HCT116 (cell line): Measurements from ENCODE around the gene SUMO3. TPM values are rescaled to one million over a fixed set of nuclear protein-coding genes. Genes with fewer than 3 reads are reported as not detected.

Experiments used
- ATAC-seq: fragments of 200-7000 bp; cut with Tn5 transposase; 2 replicates; pipeline ENCODE4 v1.9.1; 2020; ENCODE audit warnings: mild to moderate bottlenecking, moderate library complexity
- BruUV-seq: library from RNA; stranded (reverse); fragments of 400-500 nt; replicated peaks from 2 replicates; lab custom pipeline; 2021; lab: Mats Ljungman, UMichigan
- CTCF ChIA-PET: fragments of 300-600 bp; sonication (Branson Sonifier 250); formaldehyde crosslinking; loops from one replicate; lab custom pipeline; 2021; ENCODE audit warnings: antibody characterized with exemption; lab: Charles Lee
- POLR2A ChIA-PET: fragments of 300-600, 350-600 bp; sonication (Branson Sonifier 250); formaldehyde crosslinking; loops from one replicate; lab custom pipeline; 2021; ENCODE audit warnings: antibody characterized with exemption; lab: Charles Lee
- RAD21 ChIA-PET, 2 experiments: fragments of 300-600 bp; sonication (Branson Sonifier 250); formaldehyde crosslinking; loops; one replicate each; lab custom pipeline; 2023; ENCODE audit warnings: low total read pairs in 2 of 2; ENCODE audit not compliant: uncharacterized antibody in 2 of 2, unreplicated experiment in 2 of 2, low non-redundant PET in 1 of 2; lab: Charles Lee
- DNase-seq: peaks from one replicate; pipeline ENCODE4 v3.0.0-alpha.2; 2010; ENCODE audit warnings: low read depth, low spot score
- H2AFZ ChIP-seq: fragments of 200-600 bp; shearing (Covaris generic), sonication (generic); 2 replicates; pipeline ENCODE4 v1.6.1; 2017; ENCODE audit warnings: low read depth, mixed run types, mixed read lengths, antibody characterized with exemption, low read length; ENCODE audit not compliant: poor library complexity, severe bottlenecking
- H3K27ac ChIP-seq: 2 replicates; pipeline ENCODE4 v1.5.1; 2012; ENCODE audit warnings: low read depth, low read length
- H3K27me3 ChIP-seq: fragments of 200-600 bp; sonication (generic); 2 replicates; pipeline ENCODE4 v1.6.1; 2016; ENCODE audit warnings: mixed run types, low read length, mixed read lengths; ENCODE audit not compliant: insufficient read depth
- H3K36me3 ChIP-seq, 2 experiments: fragments of 200-500 bp in 1 of 2; fragments of 200-600 bp in 1 of 2; sonication (Bioruptor generic) in 1 of 2; sonication (generic) in 1 of 2; 2 replicates each; pipeline versions ENCODE4 v1.5.1 to v1.6.1; 2014 to 2016; ENCODE audit warnings: low read length in 2 of 2, inconsistent platforms in 1 of 2, mixed read lengths in 1 of 2, mixed run types in 1 of 2; ENCODE audit not compliant: insufficient read depth in 2 of 2, control insufficient read depth in 1 of 2
- H3K4me1 ChIP-seq, 2 experiments: fragments of 200-600 bp in 1 of 2; sonication (generic) in 1 of 2; 2 replicates each; pipeline versions ENCODE4 v1.5.1 to v1.6.1; 2012 to 2017; ENCODE audit warnings: low read length in 2 of 2, inconsistent platforms in 1 of 2, mild to moderate bottlenecking in 1 of 2, mixed read lengths in 1 of 2, mixed run types in 1 of 2, moderate library complexity in 1 of 2; ENCODE audit not compliant: insufficient read depth in 2 of 2, control insufficient read depth in 1 of 2
- H3K4me2 ChIP-seq: fragments of 200-600 bp; sonication (generic); 2 replicates; pipeline ENCODE4 v1.6.1; 2017; ENCODE audit warnings: mixed run types, low read length, mixed read lengths
- H3K4me3 ChIP-seq, 2 experiments: fragments of 200-600 bp in 1 of 2; sonication (generic) in 1 of 2; replicated peaks in 1 of 2; 2 replicates each; pipeline ENCODE4 v1.5.1; 2011 to 2016; ENCODE audit warnings: low read length in 2 of 2, control low read depth in 1 of 2, low read depth in 1 of 2, mild to moderate bottlenecking in 1 of 2, mixed read lengths in 1 of 2, mixed run types in 1 of 2
- H3K79me2 ChIP-seq: fragments of 200-600 bp; sonication (generic); 2 replicates; pipeline ENCODE4 v1.6.1; 2017; ENCODE audit warnings: mild to moderate bottlenecking, mixed run types, low read length, moderate library complexity, mixed read lengths; ENCODE audit not compliant: insufficient read depth
- H3K9ac ChIP-seq: fragments of 200-600 bp; sonication (generic); 2 replicates; pipeline ENCODE4 v1.6.1; 2016; ENCODE audit warnings: low read length, mixed read lengths
- H3K9me2 ChIP-seq: fragments of 200-600 bp; sonication (generic), shearing (Covaris generic); 2 replicates; pipeline ENCODE4 v1.6.1; 2017; ENCODE audit warnings: mixed run types, mild to moderate bottlenecking, moderate library complexity; ENCODE audit not compliant: insufficient read depth
- H3K9me3 ChIP-seq, 2 experiments: fragments of 200-500 bp in 1 of 2; fragments of 200-600 bp in 1 of 2; sonication (Bioruptor generic) in 1 of 2; sonication (generic) in 1 of 2; 2 replicates each; pipeline ENCODE4 v1.6.1; 2014 to 2017; ENCODE audit warnings: low read length in 2 of 2, mixed read lengths in 2 of 2, inconsistent platforms in 1 of 2, low read depth in 1 of 2, mild to moderate bottlenecking in 1 of 2, mixed run types in 1 of 2, moderate library complexity in 1 of 2; ENCODE audit not compliant: control insufficient read depth in 1 of 2, insufficient read depth in 1 of 2
- H4K20me1 ChIP-seq: fragments of 200-600 bp; sonication (generic), shearing (Covaris generic); 2 replicates; pipeline ENCODE4 v1.6.1; 2017; ENCODE audit warnings: mixed run types, mild to moderate bottlenecking, moderate library complexity; ENCODE audit not compliant: insufficient read depth
- CEBPB ChIP-seq: IDR thresholded peaks from 2 replicates; pipeline ENCODE4 v1.6.1; 2012; ENCODE audit warnings: low read depth
- ELF1 ChIP-seq: IDR thresholded peaks from 2 replicates; pipeline ENCODE4 v1.6.1; 2012; ENCODE audit warnings: low read depth, borderline replicate concordance
- EZH2 ChIP-seq: fragments of 200-600 bp; sonication (generic); IDR thresholded peaks from 2 replicates; pipeline ENCODE4 v1.6.1; 2017; ENCODE audit warnings: antibody characterized with exemption, mixed run types
- EZH2phosphoT487 ChIP-seq: fragments of 200-600 bp; IDR thresholded peaks from 2 replicates; pipeline ENCODE4 v1.6.1; 2018; ENCODE audit warnings: antibody characterized with exemption, borderline replicate concordance
- RAD21 ChIP-seq: IDR thresholded peaks from 2 replicates; pipeline ENCODE4 v1.6.1; 2012; ENCODE audit warnings: low read depth, mild to moderate bottlenecking
- YY1 ChIP-seq: IDR thresholded peaks from 2 replicates; pipeline ENCODE4 v1.6.1; 2011; ENCODE audit warnings: low read length, low read depth, moderate library complexity, mild to moderate bottlenecking; ENCODE audit not compliant: insufficient replicate concordance; ENCODE audit errors: extremely low read depth
- intact Hi-C: fragments of 100-400 bp; cut with micrococcal nuclease; formaldehyde crosslinking; loops from 2 replicates; pipeline ENCODE4 v1.10.0; 2022
- total RNA-seq: library from RNA; stranded (reverse); gene quantifications from one replicate; pipeline ENCODE4 v1.2.1, GENCODE V29; 2021; ENCODE audit not compliant: unreplicated experiment
- TF ChIP-seq, protein P1 (sequence below): IDR thresholded peaks from 2 replicates; pipeline ENCODE4 v1.6.1; 2011; ENCODE audit warnings: mild to moderate bottlenecking, low read length, moderate library complexity; ENCODE audit not compliant: insufficient replicate concordance; ENCODE audit errors: extremely low read depth
- TF ChIP-seq, protein P2 (sequence below), 3 experiments: fragments of 200-600 bp in 1 of 3; sonication (generic) in 1 of 3; IDR thresholded peaks in 2 of 3; conservative IDR thresholded peaks in 1 of 3; 2 replicates each; pipeline ENCODE4 v1.5.1; 2012 to 2017; ENCODE audit warnings: low read depth in 2 of 3, low read length in 2 of 3, antibody characterized with exemption in 1 of 3, borderline replicate concordance in 1 of 3, control low read depth in 1 of 3, mild to moderate bottlenecking in 1 of 3, mixed read lengths in 1 of 3, mixed run types in 1 of 3, moderate library complexity in 1 of 3; ENCODE audit not compliant: insufficient read depth in 1 of 3
- TF ChIP-seq, protein P3 (sequence below): IDR thresholded peaks from 2 replicates; pipeline ENCODE4 v1.6.1; 2012; ENCODE audit warnings: low read depth

Gene SUMO3
- total RNA-seq, 1 experiment from 2014 or later, result 31.5 TPM

DNA sequence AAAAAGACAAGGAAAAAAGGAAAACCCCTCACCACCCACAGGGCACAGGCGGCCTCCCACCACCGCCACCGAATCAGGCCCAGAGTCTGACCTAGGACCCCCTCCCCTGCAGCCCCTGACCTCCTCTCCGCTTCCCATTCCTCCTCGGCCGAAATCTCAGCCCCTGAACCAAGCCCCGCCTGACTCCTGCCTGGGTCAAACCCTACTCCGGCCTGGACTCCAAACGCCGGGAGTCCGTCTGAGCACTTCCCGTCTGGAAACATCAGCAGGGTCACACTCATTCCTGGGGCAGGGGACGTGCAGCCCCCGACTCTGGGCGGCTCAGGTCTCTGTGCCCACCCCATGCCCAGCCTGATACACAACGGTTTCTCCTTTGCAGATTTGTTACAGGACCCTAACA is 26.4 kb upstream of the SUMO3 start:
- Histone ChIP-seq H3K4me3 (no peak overlapping the region), H2AFZ (no peak overlapping the region), H3K36me3 (no peaks in the 10 kb centered on the region), H4K20me1 (no peaks in the 10 kb centered on the region), H3K9ac (no peak overlapping the region), H3K4me2 (no peak overlapping the region), H3K27me3 (no peaks in the 10 kb centered on the region), H3K9me3 (no peaks in the 10 kb centered on the region), H3K9me2 (no peaks in the 10 kb centered on the region), H3K4me1 (peaks cover 10 to 17% of the 10 kb centered on the region in 2 experiments; a peak in 3 of 4 replicates), H3K79me2 (no peaks in the 10 kb centered on the region), H3K27ac (no peak overlapping the region)
- intact Hi-C loops, result no loop called here
- ChIA-PET POLR2A (no interaction called here), RAD21 (no interaction called here), CTCF (no interaction called here)
- BruUV-seq, result no TSS peak
- TF ChIP-seq CEBPB, result no peak
- TF ChIP-seq ELF1, result no peak
- TF ChIP-seq YY1, result no peak
- TF ChIP-seq RAD21, result no peak
- no peak for TF ChIP-seq EZH2
- TF ChIP-seq, protein P1, sequence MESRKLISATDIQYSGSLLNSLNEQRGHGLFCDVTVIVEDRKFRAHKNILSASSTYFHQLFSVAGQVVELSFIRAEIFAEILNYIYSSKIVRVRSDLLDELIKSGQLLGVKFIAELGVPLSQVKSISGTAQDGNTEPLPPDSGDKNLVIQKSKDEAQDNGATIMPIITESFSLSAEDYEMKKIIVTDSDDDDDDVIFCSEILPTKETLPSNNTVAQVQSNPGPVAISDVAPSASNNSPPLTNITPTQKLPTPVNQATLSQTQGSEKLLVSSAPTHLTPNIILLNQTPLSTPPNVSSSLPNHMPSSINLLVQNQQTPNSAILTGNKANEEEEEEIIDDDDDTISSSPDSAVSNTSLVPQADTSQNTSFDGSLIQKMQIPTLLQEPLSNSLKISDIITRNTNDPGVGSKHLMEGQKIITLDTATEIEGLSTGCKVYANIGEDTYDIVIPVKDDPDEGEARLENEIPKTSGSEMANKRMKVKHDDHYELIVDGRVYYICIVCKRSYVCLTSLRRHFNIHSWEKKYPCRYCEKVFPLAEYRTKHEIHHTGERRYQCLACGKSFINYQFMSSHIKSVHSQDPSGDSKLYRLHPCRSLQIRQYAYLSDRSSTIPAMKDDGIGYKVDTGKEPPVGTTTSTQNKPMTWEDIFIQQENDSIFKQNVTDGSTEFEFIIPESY, result no peak
- TF ChIP-seq, protein P2, sequence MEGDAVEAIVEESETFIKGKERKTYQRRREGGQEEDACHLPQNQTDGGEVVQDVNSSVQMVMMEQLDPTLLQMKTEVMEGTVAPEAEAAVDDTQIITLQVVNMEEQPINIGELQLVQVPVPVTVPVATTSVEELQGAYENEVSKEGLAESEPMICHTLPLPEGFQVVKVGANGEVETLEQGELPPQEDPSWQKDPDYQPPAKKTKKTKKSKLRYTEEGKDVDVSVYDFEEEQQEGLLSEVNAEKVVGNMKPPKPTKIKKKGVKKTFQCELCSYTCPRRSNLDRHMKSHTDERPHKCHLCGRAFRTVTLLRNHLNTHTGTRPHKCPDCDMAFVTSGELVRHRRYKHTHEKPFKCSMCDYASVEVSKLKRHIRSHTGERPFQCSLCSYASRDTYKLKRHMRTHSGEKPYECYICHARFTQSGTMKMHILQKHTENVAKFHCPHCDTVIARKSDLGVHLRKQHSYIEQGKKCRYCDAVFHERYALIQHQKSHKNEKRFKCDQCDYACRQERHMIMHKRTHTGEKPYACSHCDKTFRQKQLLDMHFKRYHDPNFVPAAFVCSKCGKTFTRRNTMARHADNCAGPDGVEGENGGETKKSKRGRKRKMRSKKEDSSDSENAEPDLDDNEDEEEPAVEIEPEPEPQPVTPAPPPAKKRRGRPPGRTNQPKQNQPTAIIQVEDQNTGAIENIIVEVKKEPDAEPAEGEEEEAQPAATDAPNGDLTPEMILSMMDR (IDR thresholded peaks at IDR 0.05 in 2 of 3, conservative IDR thresholded peaks at IDR 0.05 in 1 of 3; ENCODE audit: borderline replicate concordance in 1 of 3, insufficient read depth in 1 of 3, low read depth in 2 of 3, low read length in 2 of 3), result no peak
- no peak for TF ChIP-seq EZH2phosphoT487
- TF ChIP-seq, protein P3, sequence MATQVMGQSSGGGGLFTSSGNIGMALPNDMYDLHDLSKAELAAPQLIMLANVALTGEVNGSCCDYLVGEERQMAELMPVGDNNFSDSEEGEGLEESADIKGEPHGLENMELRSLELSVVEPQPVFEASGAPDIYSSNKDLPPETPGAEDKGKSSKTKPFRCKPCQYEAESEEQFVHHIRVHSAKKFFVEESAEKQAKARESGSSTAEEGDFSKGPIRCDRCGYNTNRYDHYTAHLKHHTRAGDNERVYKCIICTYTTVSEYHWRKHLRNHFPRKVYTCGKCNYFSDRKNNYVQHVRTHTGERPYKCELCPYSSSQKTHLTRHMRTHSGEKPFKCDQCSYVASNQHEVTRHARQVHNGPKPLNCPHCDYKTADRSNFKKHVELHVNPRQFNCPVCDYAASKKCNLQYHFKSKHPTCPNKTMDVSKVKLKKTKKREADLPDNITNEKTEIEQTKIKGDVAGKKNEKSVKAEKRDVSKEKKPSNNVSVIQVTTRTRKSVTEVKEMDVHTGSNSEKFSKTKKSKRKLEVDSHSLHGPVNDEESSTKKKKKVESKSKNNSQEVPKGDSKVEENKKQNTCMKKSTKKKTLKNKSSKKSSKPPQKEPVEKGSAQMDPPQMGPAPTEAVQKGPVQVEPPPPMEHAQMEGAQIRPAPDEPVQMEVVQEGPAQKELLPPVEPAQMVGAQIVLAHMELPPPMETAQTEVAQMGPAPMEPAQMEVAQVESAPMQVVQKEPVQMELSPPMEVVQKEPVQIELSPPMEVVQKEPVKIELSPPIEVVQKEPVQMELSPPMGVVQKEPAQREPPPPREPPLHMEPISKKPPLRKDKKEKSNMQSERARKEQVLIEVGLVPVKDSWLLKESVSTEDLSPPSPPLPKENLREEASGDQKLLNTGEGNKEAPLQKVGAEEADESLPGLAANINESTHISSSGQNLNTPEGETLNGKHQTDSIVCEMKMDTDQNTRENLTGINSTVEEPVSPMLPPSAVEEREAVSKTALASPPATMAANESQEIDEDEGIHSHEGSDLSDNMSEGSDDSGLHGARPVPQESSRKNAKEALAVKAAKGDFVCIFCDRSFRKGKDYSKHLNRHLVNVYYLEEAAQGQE, result no peak
- no peak for ATAC-seq
- no peak for DNase-seq
